ENCODE measurements around the gene ITGA1. TPM values are rescaled to one million over a fixed set of nuclear protein-coding genes. Genes with fewer than 3 reads are reported as not detected.

ITGA1 gene
- polyA plus RNA-seq, 1 donor (not counting 4 experiments of a cell fraction or from before 2014, with no cell fraction given): 1.4 TPM

- Histone ChIP-seq H3K79me2 (ENCODE audit: control insufficient read depth, insufficient read depth, low read length) (no peaks in the 10 kb centered on the region), H3K4me3 (ENCODE audit: control insufficient read depth in 2 of 3, extremely low read depth in 1 of 3, insufficient read depth in 2 of 3, low read depth in 1 of 3, low read length in 3 of 3) (no peak overlapping the region), H3K9me1 (ENCODE audit: control insufficient read depth, extremely low read depth, insufficient read depth, low read length) (no peaks in the 10 kb centered on the region), H2AFZ (ENCODE audit: control insufficient read depth, low read length) (no peak overlapping the region), H3K4me1 (ENCODE audit: control insufficient read depth, extremely low read depth, insufficient read depth, low read length) (peaks cover 10% of the 10 kb centered on the region), H3K27me3 (ENCODE audit: control insufficient read depth, extremely low read depth, insufficient read depth, low read length) (no peaks in the 10 kb centered on the region), H4K20me1 (ENCODE audit: control insufficient read depth, extremely low read depth, insufficient read depth, low read length) (no peaks in the 10 kb centered on the region), H3K4me2 (ENCODE audit: control insufficient read depth, extremely low read depth, insufficient read depth, low read depth, low read length) (no peak overlapping the region), H3K27ac (ENCODE audit: control insufficient read depth, insufficient read depth, low read length) (no peak overlapping the region), H3K36me3 (ENCODE audit: control insufficient read depth in 2 of 2, extremely low read depth in 1 of 2, insufficient read depth in 2 of 2, low read length in 2 of 2) (no peaks in the 10 kb centered on the region), H3K9ac (ENCODE audit: control insufficient read depth, extremely low read depth, insufficient read depth, low read length) (no peak overlapping the region), H3K9me3 (ENCODE audit: control insufficient read depth, low read depth, low read length) (no peaks in the 10 kb centered on the region)
- no peak for TF ChIP-seq CTCF (optimal IDR thresholded peaks at IDR 0.05 in 1 of 3, IDR thresholded peaks at IDR 0.05 in 1 of 3, conservative IDR thresholded peaks at IDR 0.05 in 1 of 3; ENCODE audit: extremely low read depth in 1 of 3, insufficient read depth in 2 of 3, low read length in 3 of 3)
- no peak for TF ChIP-seq EZH2 (IDR thresholded peaks at IDR 0.05; ENCODE audit: low read length)
- dilution Hi-C loops (cut with MboI; ENCODE audit: extremely low pct_ligation_motif_present, low sequenced_read_pairs): loop anchor here (25.0 kb wide), 1 partner anchor 237 kb away; no protein-coding TSS in a partner anchor
- FAIRE-seq: no peak
- no peak for DNase-seq (ENCODE audit: low read depth, low spot score)
Observed at GRCh38 chr5:52924456-52924855, 136.7 kb downstream of the ITGA1 start.

GRCh38 chr5:52925001-52925400, 137.3 kb downstream of the ITGA1 start:
- H3K4me3 ChIP-seq (ENCODE audit: control insufficient read depth in 2 of 3, extremely low read depth in 1 of 3, insufficient read depth in 2 of 3, low read depth in 1 of 3, low read length in 3 of 3): no peak overlapping the region
- H2AFZ ChIP-seq (ENCODE audit: control insufficient read depth, low read length): no peak overlapping the region
- no peak overlapping the region for H3K4me2 ChIP-seq (ENCODE audit: control insufficient read depth, extremely low read depth, insufficient read depth, low read depth, low read length)
- H3K4me1 ChIP-seq (ENCODE audit: control insufficient read depth, extremely low read depth, insufficient read depth, low read length): peaks cover 10% of the 10 kb centered on the region
- no peak for TF ChIP-seq EZH2 (IDR thresholded peaks at IDR 0.05; ENCODE audit: low read length)
- TF ChIP-seq CTCF (optimal IDR thresholded peaks at IDR 0.05 in 1 of 3, IDR thresholded peaks at IDR 0.05 in 1 of 3, conservative IDR thresholded peaks at IDR 0.05 in 1 of 3; ENCODE audit: extremely low read depth in 1 of 3, insufficient read depth in 2 of 3, low read length in 3 of 3): no peak
- no peaks in the 10 kb centered on the region for H3K9me3 ChIP-seq (ENCODE audit: control insufficient read depth, low read depth, low read length)
- FAIRE-seq (no peak), DNase-seq (ENCODE audit: low read depth, low spot score) (no peak)
- no peaks in the 10 kb centered on the region for H4K20me1 ChIP-seq (ENCODE audit: control insufficient read depth, extremely low read depth, insufficient read depth, low read length)
- dilution Hi-C loops (cut with MboI; ENCODE audit: extremely low pct_ligation_motif_present, low sequenced_read_pairs): no loop called here
- no peaks in the 10 kb centered on the region for H3K79me2 ChIP-seq (ENCODE audit: control insufficient read depth, insufficient read depth, low read length)
- no peaks in the 10 kb centered on the region for H3K9me1 ChIP-seq (ENCODE audit: control insufficient read depth, extremely low read depth, insufficient read depth, low read length)
- no peaks in the 10 kb centered on the region for H3K36me3 ChIP-seq (ENCODE audit: control insufficient read depth in 2 of 2, extremely low read depth in 1 of 2, insufficient read depth in 2 of 2, low read length in 2 of 2)
- H3K27ac ChIP-seq (ENCODE audit: control insufficient read depth, insufficient read depth, low read length): no peak overlapping the region
- H3K27me3 ChIP-seq (ENCODE audit: control insufficient read depth, extremely low read depth, insufficient read depth, low read length): no peaks in the 10 kb centered on the region
- H3K9ac ChIP-seq (ENCODE audit: control insufficient read depth, extremely low read depth, insufficient read depth, low read length): no peak overlapping the region
